Testis (tissue), 2 donors: ENCODE results near the gene POU4F1.

Experiments used
- POLR2A ChIP-seq: fragments of 450-650 bp; IDR thresholded peaks from one replicate; pipeline ENCODE4 v1.6.1; 2017; ENCODE audit warnings: antibody characterized with exemption, mild to moderate bottlenecking, moderate library complexity
- TF ChIP-seq, protein P1 (sequence below), 3 experiments: fragments of 450-650 bp in 2 of 3; fragments of 200-600 bp in 1 of 3; sonication (generic) in 1 of 3; IDR thresholded peaks; one replicate each; pipeline ENCODE4 v1.5.1; 2016 to 2019; ENCODE audit warnings: antibody characterized with exemption in 3 of 3, mild to moderate bottlenecking in 2 of 3, moderate library complexity in 1 of 3

DNA sequence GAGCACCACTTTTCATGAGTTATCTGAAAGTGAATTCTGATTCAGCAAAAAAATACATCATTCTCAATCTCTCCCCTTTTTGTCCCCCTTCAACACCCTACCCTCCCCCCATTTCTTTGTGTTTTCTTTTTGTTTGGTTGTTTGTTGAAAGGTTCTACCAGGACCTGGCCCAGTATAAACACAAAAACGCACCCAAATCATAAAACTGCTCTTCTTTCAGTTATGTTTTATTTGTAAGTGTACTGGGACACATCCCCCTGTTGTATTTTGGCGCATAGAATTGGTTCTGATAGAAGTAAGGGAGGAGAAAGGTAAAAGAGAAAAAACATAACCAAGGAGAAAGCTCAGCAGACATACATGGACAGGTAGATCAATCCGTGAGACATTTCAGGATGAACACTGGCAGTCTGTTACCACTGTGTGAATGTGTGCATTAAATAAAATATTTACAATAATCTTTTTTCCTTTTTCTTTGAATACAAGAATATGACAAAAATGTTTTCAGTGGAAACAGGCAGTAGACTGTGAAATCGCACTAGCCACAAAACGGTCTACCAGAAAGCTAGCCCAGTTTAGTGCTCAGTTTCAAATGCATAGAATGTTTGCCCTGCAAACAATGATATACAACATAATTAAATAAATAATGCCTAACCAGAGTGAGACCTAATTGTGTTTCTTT lies 4.2 kb downstream of the POU4F1 start:
- TF ChIP-seq, protein P1, sequence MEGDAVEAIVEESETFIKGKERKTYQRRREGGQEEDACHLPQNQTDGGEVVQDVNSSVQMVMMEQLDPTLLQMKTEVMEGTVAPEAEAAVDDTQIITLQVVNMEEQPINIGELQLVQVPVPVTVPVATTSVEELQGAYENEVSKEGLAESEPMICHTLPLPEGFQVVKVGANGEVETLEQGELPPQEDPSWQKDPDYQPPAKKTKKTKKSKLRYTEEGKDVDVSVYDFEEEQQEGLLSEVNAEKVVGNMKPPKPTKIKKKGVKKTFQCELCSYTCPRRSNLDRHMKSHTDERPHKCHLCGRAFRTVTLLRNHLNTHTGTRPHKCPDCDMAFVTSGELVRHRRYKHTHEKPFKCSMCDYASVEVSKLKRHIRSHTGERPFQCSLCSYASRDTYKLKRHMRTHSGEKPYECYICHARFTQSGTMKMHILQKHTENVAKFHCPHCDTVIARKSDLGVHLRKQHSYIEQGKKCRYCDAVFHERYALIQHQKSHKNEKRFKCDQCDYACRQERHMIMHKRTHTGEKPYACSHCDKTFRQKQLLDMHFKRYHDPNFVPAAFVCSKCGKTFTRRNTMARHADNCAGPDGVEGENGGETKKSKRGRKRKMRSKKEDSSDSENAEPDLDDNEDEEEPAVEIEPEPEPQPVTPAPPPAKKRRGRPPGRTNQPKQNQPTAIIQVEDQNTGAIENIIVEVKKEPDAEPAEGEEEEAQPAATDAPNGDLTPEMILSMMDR (IDR thresholded peaks at IDR 0.05) = no peak
- no peak for TF ChIP-seq POLR2A
